Measurements from ENCODE around the gene TTC31. TPM values are rescaled to one million over a fixed set of nuclear protein-coding genes. Genes with fewer than 3 reads are reported as not detected.

TTC31 gene
- total RNA-seq, 2 experiments from 2014 or later, result 45.8 to 46.3 TPM

GRCh38 chr2:74505448-74506246, 22.8 kb downstream of the TTC31 start:
- peaks cover 65% of the 10 kb centered on the region for H3K4me1 Mint-ChIP-seq
- H3K4me3 Mint-ChIP-seq, result peak overlapping the region; percentile 10
- H3K27ac Mint-ChIP-seq, result no peak overlapping the region
- no peak for DNase-seq
- ChIA-PET POLR2A (interaction anchor here (0.5 kb wide), 1 partner anchor 30 kb away, joined by 4 read pairs; no protein-coding TSS in a partner anchor), CTCF (interaction anchor here (1.2 to 1.6 kb wide), 3 partner anchors 8 to 26 kb away, joined by 3 read pairs; partner anchors contain the start of genes AUP1 and HTRA2)
- no peaks in the 10 kb centered on the region for H3K9me3 Mint-ChIP-seq
- H3K36me3 Mint-ChIP-seq (ENCODE audit: low read depth), result peaks cover 38% of the 10 kb centered on the region
- peaks cover 42% of the 10 kb centered on the region for H3K27me3 Mint-ChIP-seq

GRCh38 chr2:74507145-74507925, 24.5 kb downstream of the TTC31 start, which contains the start of gene PCGF1:
Gene PCGF1, minus strand, starts transcription at chr2:74507695. Its CDS starts 27 bp downstream, at chr2:74507668.
- peak within 1 kb of the TSS; percentile 100 for H3K27ac Mint-ChIP-seq
- POLR2A ChIA-PET, result interaction anchor here (1.2 kb wide), 1 partner anchor 25 kb away, joined by 3 read pairs; the partner anchor contains the start of genes CCDC142 and TTC31
- H3K4me3 Mint-ChIP-seq, result peak within 1 kb of the TSS; percentile 93
- DNase-seq, result peak; percentile 99
- CTCF ChIA-PET, result interaction anchor here (0.9 to 1.4 kb wide), 3 partner anchors 10 to 52 kb away, joined by 3 read pairs; partner anchors contain the start of gene INO80B
- peaks cover 60% of the 10 kb centered on the region for H3K4me1 Mint-ChIP-seq
- H3K9me3 Mint-ChIP-seq, result no peaks in the 10 kb centered on the region
- peaks cover 40% of the 10 kb centered on the region for H3K27me3 Mint-ChIP-seq
- peaks cover 30% of the 10 kb centered on the region for H3K36me3 Mint-ChIP-seq (ENCODE audit: low read depth)

- Mint-ChIP-seq H3K27ac (peak overlapping the region; percentile 100), H3K36me3 (ENCODE audit: low read depth) (peaks cover 32% of the 10 kb centered on the region), H3K27me3 (peaks cover 40% of the 10 kb centered on the region), H3K9me3 (no peaks in the 10 kb centered on the region), H3K4me3 (peak overlapping the region; percentile 93), H3K4me1 (peaks cover 56% of the 10 kb centered on the region)
- ChIA-PET CTCF (interaction anchor here (0.5 to 0.9 kb wide), 2 partner anchors 15 to 56 kb away, joined by 3 to 5 read pairs; no protein-coding TSS in a partner anchor), POLR2A (interaction anchor here (1.2 kb wide), 1 partner anchor 25 kb away, joined by 3 read pairs; the partner anchor contains the start of genes CCDC142 and TTC31)
- peak; percentile 18 for DNase-seq
Observed at GRCh38 chr2:74507926-74508520, 25.1 kb downstream of the TTC31 start.

GRCh38 chr2:74510272-74510671, 27.4 kb downstream of the TTC31 start:
- Mint-ChIP-seq H3K4me3 (no peak overlapping the region), H3K4me1 (peaks cover 47% of the 10 kb centered on the region), H3K36me3 (ENCODE audit: low read depth) (peaks cover 18% of the 10 kb centered on the region), H3K27ac (no peak overlapping the region), H3K27me3 (peaks cover 41% of the 10 kb centered on the region), H3K9me3 (no peaks in the 10 kb centered on the region)
- CTCF ChIA-PET, result interaction anchor here (0.6 to 2.4 kb wide), 6 partner anchors 9 to 274 kb away, joined by 3 to 10 read pairs (median 4); partner anchors contain the start of genes CCDC142 and TTC31
- POLR2A ChIA-PET, result interaction anchor here (0.5 kb wide), 1 partner anchor 597 kb away, joined by 4 read pairs; no protein-coding TSS in a partner anchor
- DNase-seq, result no peak

- H3K27me3 Mint-ChIP-seq, result peaks cover 48% of the 10 kb centered on the region
- peaks cover 48% of the 10 kb centered on the region for H3K4me1 Mint-ChIP-seq
- no peak overlapping the region for H3K4me3 Mint-ChIP-seq
- H3K9me3 Mint-ChIP-seq, result no peaks in the 10 kb centered on the region
- CTCF ChIA-PET, result interaction anchor here (0.7 kb wide), 1 partner anchor 13 kb away, joined by 3 read pairs; no protein-coding TSS in a partner anchor
- H3K36me3 Mint-ChIP-seq (ENCODE audit: low read depth), result peaks cover 13% of the 10 kb centered on the region
- H3K27ac Mint-ChIP-seq, result no peak overlapping the region
- DNase-seq, result no peak
- POLR2A ChIA-PET, result interaction anchor here (0.5 kb wide), 1 partner anchor 598 kb away, joined by 4 read pairs; no protein-coding TSS in a partner anchor
Observed at GRCh38 chr2:74511104-74511989, 28.5 kb downstream of the TTC31 start.

- no peak for DNase-seq
- ChIA-PET POLR2A (no interaction called here), CTCF (interaction anchor here (0.8 to 2.7 kb wide), 6 partner anchors 9 to 73 kb away, joined by 3 to 9 read pairs (median 3); partner anchors contain the start of genes AUP1 and HTRA2)
- peaks cover 12% of the 10 kb centered on the region for H3K36me3 Mint-ChIP-seq (ENCODE audit: low read depth)
- peaks cover 64% of the 10 kb centered on the region for H3K27me3 Mint-ChIP-seq
- H3K9me3 Mint-ChIP-seq, result no peaks in the 10 kb centered on the region
- peaks cover 45% of the 10 kb centered on the region for H3K4me1 Mint-ChIP-seq
- H3K4me3 Mint-ChIP-seq, result no peak overlapping the region
- H3K27ac Mint-ChIP-seq, result no peak overlapping the region
Observed at GRCh38 chr2:74512744-74513604, 30.1 kb downstream of the TTC31 start.

- Mint-ChIP-seq H3K9me3 (no peaks in the 10 kb centered on the region), H3K27ac (no peak overlapping the region), H3K4me1 (peaks cover 37% of the 10 kb centered on the region), H3K27me3 (peaks cover 70% of the 10 kb centered on the region), H3K36me3 (ENCODE audit: low read depth) (peaks cover 10% of the 10 kb centered on the region), H3K4me3 (peak overlapping the region; percentile 41)
- ChIA-PET POLR2A (no interaction called here), CTCF (interaction anchor here (1.0 to 2.7 kb wide), 7 partner anchors 9 to 73 kb away, joined by 3 to 9 read pairs (median 4); no protein-coding TSS in a partner anchor)
- peak; percentile 29 for DNase-seq
Observed at GRCh38 chr2:74513605-74514367, 30.9 kb downstream of the TTC31 start.

GRCh38 chr2:74514368-74515270, 31.7 kb downstream of the TTC31 start, which contains the start of gene TLX2:
Gene TLX2, plus strand, starts transcription at chr2:74514450. Its CDS starts 357 bp downstream, at chr2:74514807.
- H3K27ac Mint-ChIP-seq, result no peak within 1 kb of the TSS
- CTCF ChIA-PET, result interaction anchor here (1.0 to 2.7 kb wide), 6 partner anchors 8 to 73 kb away, joined by 3 to 9 read pairs (median 4); no protein-coding TSS in a partner anchor
- no peak for DNase-seq

GRCh38 chr2:74515271-74515980, 32.5 kb downstream of the TTC31 start:
- POLR2A ChIA-PET, result no interaction called here
- Mint-ChIP-seq H3K9me3 (no peaks in the 10 kb centered on the region), H3K27me3 (peaks cover 81% of the 10 kb centered on the region), H3K27ac (no peak overlapping the region), H3K4me1 (peaks cover 36% of the 10 kb centered on the region), H3K36me3 (ENCODE audit: low read depth) (peaks cover 10% of the 10 kb centered on the region), H3K4me3 (peak overlapping the region; percentile 66)
- CTCF ChIA-PET, result interaction anchor here (1.0 to 2.7 kb wide), 7 partner anchors 8 to 72 kb away, joined by 3 to 9 read pairs (median 4); partner anchors contain the start of genes AUP1 and HTRA2
- no peak for DNase-seq

More at GRCh38 chr2:74514368-74515270, 31.7 kb downstream of the TTC31 start, which contains the start of gene TLX2:
- Mint-ChIP-seq H3K27me3 (peaks cover 78% of the 10 kb centered on the region), H3K4me1 (peaks cover 36% of the 10 kb centered on the region), H3K4me3 (peak within 1 kb of the TSS; percentile 66), H3K36me3 (ENCODE audit: low read depth) (peaks cover 10% of the 10 kb centered on the region), H3K9me3 (no peaks in the 10 kb centered on the region)
- POLR2A ChIA-PET, result no interaction called here
